ENCODE measurements around the gene E2F3. TPM values are rescaled to one million over a fixed set of nuclear protein-coding genes. Genes with fewer than 3 reads are reported as not detected.

E2F3 gene
- total RNA-seq, 1 experiment from 2014 or later = 27.1 TPM

DNA sequence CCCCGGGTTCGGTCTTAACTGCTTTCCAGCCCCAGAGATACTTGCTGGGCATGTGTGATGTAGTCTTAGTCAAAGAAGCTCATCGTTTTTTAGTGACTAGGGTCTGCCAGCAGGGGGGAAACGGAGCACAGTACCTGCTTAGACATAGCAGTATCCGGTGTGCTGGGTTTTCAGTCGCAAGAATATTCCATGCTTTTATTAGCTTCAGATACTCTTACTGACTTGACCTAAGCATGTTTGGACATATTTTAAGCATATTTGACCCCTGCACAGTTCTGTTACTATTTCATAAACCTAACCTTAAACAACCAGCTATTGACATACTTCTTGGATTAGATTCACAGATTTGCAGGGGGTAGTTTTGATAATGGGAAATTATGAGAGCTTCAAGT is 3.0 kb downstream of the E2F3 start:
- POLR2A ChIA-PET = interaction anchor here (0.8 to 1.2 kb wide), 9 partner anchors 9 to 170 kb away, joined by 3 to 5 read pairs (median 3); partner anchors contain the start of gene CDKAL1
- peak overlapping the region; percentile 73 for H3K4me2 ChIP-seq (ENCODE audit: low read length)
- no peaks in the 10 kb centered on the region for H3K9me3 ChIP-seq (ENCODE audit: control insufficient read depth in 1 of 2, insufficient read depth in 1 of 2, low read depth in 1 of 2, low read length in 2 of 2)
- H2AFZ ChIP-seq (ENCODE audit: low read depth, low read length, poor library complexity, severe bottlenecking) = no peak overlapping the region
- RAD21 ChIA-PET (ENCODE audit: low non-redundant PET in 1 of 2, low total read pairs in 2 of 2, uncharacterized antibody in 2 of 2, unreplicated experiment in 2 of 2) = interaction anchor here (0.6 to 1.2 kb wide), 3 partner anchors 89 to 154 kb away, joined by 3 to 7 read pairs (median 3); no protein-coding TSS in a partner anchor
- H3K9ac ChIP-seq (ENCODE audit: low read length) = peak overlapping the region; percentile 98
- H4K20me1 ChIP-seq (ENCODE audit: insufficient read depth) = peaks cover 23% of the 10 kb centered on the region; the same call in 1 of the 2 replicates
- peaks cover 9 to 26% of the 10 kb centered on the region in 2 experiments for H3K36me3 ChIP-seq (ENCODE audit: control insufficient read depth in 1 of 2, insufficient read depth in 2 of 2, low read length in 2 of 2)
- ATAC-seq (peak; percentile 21), DNase-seq (ENCODE audit: low read depth, low spot score) (peak; percentile 72)
- TF ChIP-seq, protein P1, sequence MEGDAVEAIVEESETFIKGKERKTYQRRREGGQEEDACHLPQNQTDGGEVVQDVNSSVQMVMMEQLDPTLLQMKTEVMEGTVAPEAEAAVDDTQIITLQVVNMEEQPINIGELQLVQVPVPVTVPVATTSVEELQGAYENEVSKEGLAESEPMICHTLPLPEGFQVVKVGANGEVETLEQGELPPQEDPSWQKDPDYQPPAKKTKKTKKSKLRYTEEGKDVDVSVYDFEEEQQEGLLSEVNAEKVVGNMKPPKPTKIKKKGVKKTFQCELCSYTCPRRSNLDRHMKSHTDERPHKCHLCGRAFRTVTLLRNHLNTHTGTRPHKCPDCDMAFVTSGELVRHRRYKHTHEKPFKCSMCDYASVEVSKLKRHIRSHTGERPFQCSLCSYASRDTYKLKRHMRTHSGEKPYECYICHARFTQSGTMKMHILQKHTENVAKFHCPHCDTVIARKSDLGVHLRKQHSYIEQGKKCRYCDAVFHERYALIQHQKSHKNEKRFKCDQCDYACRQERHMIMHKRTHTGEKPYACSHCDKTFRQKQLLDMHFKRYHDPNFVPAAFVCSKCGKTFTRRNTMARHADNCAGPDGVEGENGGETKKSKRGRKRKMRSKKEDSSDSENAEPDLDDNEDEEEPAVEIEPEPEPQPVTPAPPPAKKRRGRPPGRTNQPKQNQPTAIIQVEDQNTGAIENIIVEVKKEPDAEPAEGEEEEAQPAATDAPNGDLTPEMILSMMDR (IDR thresholded peaks at IDR 0.05 in 2 of 3, conservative IDR thresholded peaks at IDR 0.05 in 1 of 3; ENCODE audit: borderline replicate concordance in 1 of 3, insufficient read depth in 1 of 3, low read depth in 2 of 3, low read length in 2 of 3) = peak in 2 of 3 experiments; percentile 69 to 83; a peak in 4 of 6 replicates
- TF ChIP-seq ZNF274 (IDR thresholded peaks at IDR 0.05; ENCODE audit: low read depth, low read length) = no peak
- H3K9me2 ChIP-seq (ENCODE audit: insufficient read depth) = no peaks in the 10 kb centered on the region
- intact Hi-C loops (cut with micrococcal nuclease) = loop anchor here (1.0 to 10.0 kb wide), 4 partner anchors 112 to 310 kb away; partner anchors contain the start of gene MBOAT1
- H3K27ac ChIP-seq (ENCODE audit: low read depth, low read length) = peak overlapping the region; percentile 88
- peaks cover 76% of the 10 kb centered on the region for H3K79me2 ChIP-seq (ENCODE audit: insufficient read depth, low read length)
- peak overlapping the region; percentile 63 to 75 for H3K4me3 ChIP-seq (replicated peaks in 1 of 2; ENCODE audit: low read depth in 1 of 2, low read length in 2 of 2)
- no peaks in the 10 kb centered on the region for H3K27me3 ChIP-seq (ENCODE audit: insufficient read depth, low read length)
- TSS peak; percentile 50 for BruUV-seq (replicated peaks)
- CTCF ChIA-PET = interaction anchor here (0.6 to 2.2 kb wide), 15 partner anchors 9 to 159 kb away, joined by 3 to 20 read pairs (median 3); no protein-coding TSS in a partner anchor
- peaks cover 0 to 24% of the 10 kb centered on the region in 2 experiments; a peak in 2 of 4 replicates for H3K4me1 ChIP-seq (ENCODE audit: control insufficient read depth in 1 of 2, insufficient read depth in 2 of 2, low read length in 2 of 2)

DNA sequence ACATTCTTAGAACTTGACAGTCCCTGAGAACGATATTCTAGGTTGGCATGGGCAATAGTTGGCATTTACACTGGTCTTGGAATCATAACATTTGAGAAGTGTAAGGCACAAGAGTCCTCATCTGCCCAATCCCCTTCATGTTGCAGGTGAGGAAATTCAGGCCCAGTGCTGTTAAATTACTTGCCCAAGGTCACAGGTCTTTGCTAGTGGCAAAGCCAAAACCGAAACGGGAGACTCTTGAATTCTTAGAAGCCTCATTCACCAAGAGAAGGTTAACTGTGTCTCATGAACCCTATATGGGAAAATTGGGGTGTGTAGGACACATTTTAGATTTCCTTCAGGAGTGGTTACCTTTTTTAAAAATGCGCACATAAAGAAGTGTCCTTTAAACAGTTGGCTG is 7.2 kb downstream of the E2F3 start:
- Histone ChIP-seq H3K4me2 (ENCODE audit: low read length) (no peak overlapping the region), H4K20me1 (ENCODE audit: insufficient read depth) (peaks cover 40% of the 10 kb centered on the region; the same call in 1 of the 2 replicates), H3K27me3 (ENCODE audit: insufficient read depth, low read length) (no peaks in the 10 kb centered on the region), H3K27ac (ENCODE audit: low read depth, low read length) (no peak overlapping the region), H3K9me3 (ENCODE audit: control insufficient read depth in 1 of 2, insufficient read depth in 1 of 2, low read depth in 1 of 2, low read length in 2 of 2) (no peaks in the 10 kb centered on the region), H3K9ac (ENCODE audit: low read length) (no peak overlapping the region), H3K4me1 (ENCODE audit: control insufficient read depth in 1 of 2, insufficient read depth in 2 of 2, low read length in 2 of 2) (peaks cover 0 to 8% of the 10 kb centered on the region in 2 experiments; a peak in 1 of 4 replicates), H3K36me3 (ENCODE audit: control insufficient read depth in 1 of 2, insufficient read depth in 2 of 2, low read length in 2 of 2) (peaks cover 9 to 26% of the 10 kb centered on the region in 2 experiments), H3K9me2 (ENCODE audit: insufficient read depth) (no peaks in the 10 kb centered on the region), H3K79me2 (ENCODE audit: insufficient read depth, low read length) (peaks cover 100% of the 10 kb centered on the region), H3K4me3 (replicated peaks in 1 of 2; ENCODE audit: low read depth in 1 of 2, low read length in 2 of 2) (no peak overlapping the region), H2AFZ (ENCODE audit: low read depth, low read length, poor library complexity, severe bottlenecking) (no peak overlapping the region)
- intact Hi-C loops (cut with micrococcal nuclease) = loop anchor here (10.0 kb wide), 1 partner anchor 314 kb away; no protein-coding TSS in a partner anchor
- ChIA-PET RAD21 (ENCODE audit: low non-redundant PET in 1 of 2, low total read pairs in 2 of 2, uncharacterized antibody in 2 of 2, unreplicated experiment in 2 of 2) (no interaction called here), CTCF (no interaction called here), POLR2A (no interaction called here)
- ATAC-seq = no peak
- no TSS peak for BruUV-seq (replicated peaks)
- DNase-seq (ENCODE audit: low read depth, low spot score) = no peak
- TF ChIP-seq ELF1 (IDR thresholded peaks at IDR 0.05; ENCODE audit: borderline replicate concordance, low read depth) (no peak), CEBPB (IDR thresholded peaks at IDR 0.05; ENCODE audit: low read depth) (no peak), CBX3 (IDR thresholded peaks at IDR 0.05; ENCODE audit: low read depth) (no peak), POLR2A (IDR thresholded peaks at IDR 0.05; ENCODE audit: borderline replicate concordance, extremely low read depth, insufficient read depth, insufficient read length) (no peak), POLR2AphosphoS5 (IDR thresholded peaks at IDR 0.05; ENCODE audit: low read depth, low read length) (no peak), ATF3 (IDR thresholded peaks at IDR 0.05) (no peak), SRF (IDR thresholded peaks at IDR 0.05; ENCODE audit: low read depth) (no peak), JUND (IDR thresholded peaks at IDR 0.05) (no peak)
- TF ChIP-seq, protein P1 (IDR thresholded peaks at IDR 0.05 in 2 of 3, conservative IDR thresholded peaks at IDR 0.05 in 1 of 3; ENCODE audit: borderline replicate concordance in 1 of 3, insufficient read depth in 1 of 3, low read depth in 2 of 3, low read length in 2 of 3) = no peak
- TF ChIP-seq, protein P2, sequence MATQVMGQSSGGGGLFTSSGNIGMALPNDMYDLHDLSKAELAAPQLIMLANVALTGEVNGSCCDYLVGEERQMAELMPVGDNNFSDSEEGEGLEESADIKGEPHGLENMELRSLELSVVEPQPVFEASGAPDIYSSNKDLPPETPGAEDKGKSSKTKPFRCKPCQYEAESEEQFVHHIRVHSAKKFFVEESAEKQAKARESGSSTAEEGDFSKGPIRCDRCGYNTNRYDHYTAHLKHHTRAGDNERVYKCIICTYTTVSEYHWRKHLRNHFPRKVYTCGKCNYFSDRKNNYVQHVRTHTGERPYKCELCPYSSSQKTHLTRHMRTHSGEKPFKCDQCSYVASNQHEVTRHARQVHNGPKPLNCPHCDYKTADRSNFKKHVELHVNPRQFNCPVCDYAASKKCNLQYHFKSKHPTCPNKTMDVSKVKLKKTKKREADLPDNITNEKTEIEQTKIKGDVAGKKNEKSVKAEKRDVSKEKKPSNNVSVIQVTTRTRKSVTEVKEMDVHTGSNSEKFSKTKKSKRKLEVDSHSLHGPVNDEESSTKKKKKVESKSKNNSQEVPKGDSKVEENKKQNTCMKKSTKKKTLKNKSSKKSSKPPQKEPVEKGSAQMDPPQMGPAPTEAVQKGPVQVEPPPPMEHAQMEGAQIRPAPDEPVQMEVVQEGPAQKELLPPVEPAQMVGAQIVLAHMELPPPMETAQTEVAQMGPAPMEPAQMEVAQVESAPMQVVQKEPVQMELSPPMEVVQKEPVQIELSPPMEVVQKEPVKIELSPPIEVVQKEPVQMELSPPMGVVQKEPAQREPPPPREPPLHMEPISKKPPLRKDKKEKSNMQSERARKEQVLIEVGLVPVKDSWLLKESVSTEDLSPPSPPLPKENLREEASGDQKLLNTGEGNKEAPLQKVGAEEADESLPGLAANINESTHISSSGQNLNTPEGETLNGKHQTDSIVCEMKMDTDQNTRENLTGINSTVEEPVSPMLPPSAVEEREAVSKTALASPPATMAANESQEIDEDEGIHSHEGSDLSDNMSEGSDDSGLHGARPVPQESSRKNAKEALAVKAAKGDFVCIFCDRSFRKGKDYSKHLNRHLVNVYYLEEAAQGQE (IDR thresholded peaks at IDR 0.05; ENCODE audit: low read depth) = no peak
